ENCODE results near the gene FRMD7. TPM values are rescaled to one million over a fixed set of nuclear protein-coding genes. Genes with fewer than 3 reads are reported as not detected.

Gene FRMD7
- total RNA-seq, 1 experiment from 2014 or later = not detected

DNA sequence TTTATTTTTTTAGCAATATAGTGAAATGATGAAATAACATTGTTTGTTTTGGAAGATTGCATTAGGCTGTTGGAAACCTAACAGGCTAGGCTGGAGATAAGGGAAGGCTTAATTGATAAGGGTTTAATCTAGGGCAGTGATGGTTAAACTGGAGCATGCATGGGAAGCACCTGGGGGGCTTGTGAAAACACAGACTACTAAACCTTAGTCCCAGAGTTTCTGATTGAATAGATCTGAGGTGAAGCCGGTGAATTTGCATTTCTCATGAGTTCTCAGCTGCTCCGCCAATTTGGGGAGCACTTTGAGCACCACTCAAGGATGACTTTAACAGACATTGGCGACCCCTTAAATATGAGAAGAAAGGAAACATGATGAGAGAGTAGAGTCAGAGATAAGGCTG is 93.2 kb downstream of the FRMD7 start:
- POLR2A ChIA-PET = interaction anchor here (1.8 kb wide), 1 partner anchor 10 kb away, joined by 5 read pairs; no protein-coding TSS in a partner anchor
- H3K4me1 Mint-ChIP-seq (ENCODE audit: insufficient read depth, unreplicated experiment) = peaks cover 10% of the 10 kb centered on the region

GRCh38 chrX:132033166-132033565 is 94.7 kb downstream of the FRMD7 start:
- H3K27me3 Mint-ChIP-seq (ENCODE audit: insufficient read depth, unreplicated experiment) = peaks cover 85% of the 10 kb centered on the region
- peaks cover 6% of the 10 kb centered on the region for H3K36me3 Mint-ChIP-seq (ENCODE audit: insufficient read depth, unreplicated experiment)
- TF ChIP-seq, protein P1, sequence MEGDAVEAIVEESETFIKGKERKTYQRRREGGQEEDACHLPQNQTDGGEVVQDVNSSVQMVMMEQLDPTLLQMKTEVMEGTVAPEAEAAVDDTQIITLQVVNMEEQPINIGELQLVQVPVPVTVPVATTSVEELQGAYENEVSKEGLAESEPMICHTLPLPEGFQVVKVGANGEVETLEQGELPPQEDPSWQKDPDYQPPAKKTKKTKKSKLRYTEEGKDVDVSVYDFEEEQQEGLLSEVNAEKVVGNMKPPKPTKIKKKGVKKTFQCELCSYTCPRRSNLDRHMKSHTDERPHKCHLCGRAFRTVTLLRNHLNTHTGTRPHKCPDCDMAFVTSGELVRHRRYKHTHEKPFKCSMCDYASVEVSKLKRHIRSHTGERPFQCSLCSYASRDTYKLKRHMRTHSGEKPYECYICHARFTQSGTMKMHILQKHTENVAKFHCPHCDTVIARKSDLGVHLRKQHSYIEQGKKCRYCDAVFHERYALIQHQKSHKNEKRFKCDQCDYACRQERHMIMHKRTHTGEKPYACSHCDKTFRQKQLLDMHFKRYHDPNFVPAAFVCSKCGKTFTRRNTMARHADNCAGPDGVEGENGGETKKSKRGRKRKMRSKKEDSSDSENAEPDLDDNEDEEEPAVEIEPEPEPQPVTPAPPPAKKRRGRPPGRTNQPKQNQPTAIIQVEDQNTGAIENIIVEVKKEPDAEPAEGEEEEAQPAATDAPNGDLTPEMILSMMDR (IDR thresholded peaks at IDR 0.05; ENCODE audit: unreplicated experiment) = no peak
- POLR2A ChIA-PET = interaction anchor here (0.6 kb wide), 1 partner anchor 39 kb away, joined by 3 read pairs; no protein-coding TSS in a partner anchor
- no peak overlapping the region for H3K4me3 Mint-ChIP-seq (ENCODE audit: unreplicated experiment)
- H3K4me1 Mint-ChIP-seq (ENCODE audit: insufficient read depth, unreplicated experiment) = peaks cover 10% of the 10 kb centered on the region
- DNase-seq (ENCODE audit: unreplicated experiment) = no peak
- no TSS peak for BruUV-seq (replicated peaks)
- intact Hi-C loops (cut with micrococcal nuclease) = no loop called here
- CTCF ChIA-PET = interaction anchor here (0.7 to 0.8 kb wide), 2 partner anchors 38 to 232 kb away, joined by 3 to 4 read pairs; no protein-coding TSS in a partner anchor
- no peaks in the 10 kb centered on the region for H3K9me3 Mint-ChIP-seq (ENCODE audit: unreplicated experiment)
- no peak overlapping the region for H3K27ac Mint-ChIP-seq (ENCODE audit: low read depth, unreplicated experiment)

More for the DNA sequence above, 93.2 kb downstream of the FRMD7 start:
- DNase-seq (ENCODE audit: unreplicated experiment) = no peak
- TF ChIP-seq, protein P1 (IDR thresholded peaks at IDR 0.05; ENCODE audit: unreplicated experiment) = no peak
- CTCF ChIA-PET = no interaction called here
- Mint-ChIP-seq H3K9me3 (ENCODE audit: unreplicated experiment) (no peaks in the 10 kb centered on the region), H3K27me3 (ENCODE audit: insufficient read depth, unreplicated experiment) (peaks cover 74% of the 10 kb centered on the region), H3K36me3 (ENCODE audit: insufficient read depth, unreplicated experiment) (peaks cover 6% of the 10 kb centered on the region), H3K27ac (ENCODE audit: low read depth, unreplicated experiment) (no peak overlapping the region), H3K4me3 (ENCODE audit: unreplicated experiment) (no peak overlapping the region)
- intact Hi-C loops (cut with micrococcal nuclease) = no loop called here
- no TSS peak for BruUV-seq (replicated peaks)

DNA sequence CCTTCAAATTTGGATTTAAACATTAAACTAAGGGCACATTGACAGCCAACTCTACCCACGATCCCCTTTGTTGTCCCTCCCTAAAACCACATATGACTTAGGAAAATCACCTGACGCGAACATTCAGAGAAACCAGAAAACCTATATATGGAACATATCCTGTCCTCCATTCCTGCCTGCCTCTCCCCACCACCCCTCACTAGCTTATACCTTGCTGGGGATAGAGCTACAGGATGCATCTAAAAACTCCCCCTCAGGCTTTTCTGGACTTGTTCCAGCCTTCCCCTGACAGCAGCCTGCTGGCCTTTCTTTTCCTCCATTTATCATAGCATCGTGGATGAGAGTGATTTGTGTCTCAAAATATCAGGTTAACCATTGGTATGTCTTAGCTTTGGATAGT is 96.0 kb downstream of the FRMD7 start:
- no TSS peak for BruUV-seq (replicated peaks)
- Mint-ChIP-seq H3K9me3 (ENCODE audit: unreplicated experiment) (no peaks in the 10 kb centered on the region), H3K27ac (ENCODE audit: low read depth, unreplicated experiment) (no peak overlapping the region), H3K4me3 (ENCODE audit: unreplicated experiment) (no peak overlapping the region), H3K36me3 (ENCODE audit: insufficient read depth, unreplicated experiment) (peaks cover 6% of the 10 kb centered on the region), H3K27me3 (ENCODE audit: insufficient read depth, unreplicated experiment) (peaks cover 85% of the 10 kb centered on the region), H3K4me1 (ENCODE audit: insufficient read depth, unreplicated experiment) (peaks cover 10% of the 10 kb centered on the region)
- DNase-seq (ENCODE audit: unreplicated experiment) = no peak
- TF ChIP-seq, protein P1 (IDR thresholded peaks at IDR 0.05; ENCODE audit: unreplicated experiment) = no peak
- POLR2A ChIA-PET = no interaction called here
- intact Hi-C loops (cut with micrococcal nuclease) = no loop called here
- CTCF ChIA-PET = no interaction called here

GRCh38 chrX:132030264-132030663 is 97.6 kb downstream of the FRMD7 start:
- TF ChIP-seq, protein P1 (IDR thresholded peaks at IDR 0.05; ENCODE audit: unreplicated experiment) = no peak
- POLR2A ChIA-PET = no interaction called here
- intact Hi-C loops (cut with micrococcal nuclease) = no loop called here
- no TSS peak for BruUV-seq (replicated peaks)
- DNase-seq (ENCODE audit: unreplicated experiment) = no peak
- H3K36me3 Mint-ChIP-seq (ENCODE audit: insufficient read depth, unreplicated experiment) = peaks cover 6% of the 10 kb centered on the region
- H3K4me3 Mint-ChIP-seq (ENCODE audit: unreplicated experiment) = no peak overlapping the region
- CTCF ChIA-PET = no interaction called here
- H3K27me3 Mint-ChIP-seq (ENCODE audit: insufficient read depth, unreplicated experiment) = peaks cover 74% of the 10 kb centered on the region
- peaks cover 10% of the 10 kb centered on the region for H3K4me1 Mint-ChIP-seq (ENCODE audit: insufficient read depth, unreplicated experiment)
- no peaks in the 10 kb centered on the region for H3K9me3 Mint-ChIP-seq (ENCODE audit: unreplicated experiment)
- H3K27ac Mint-ChIP-seq (ENCODE audit: low read depth, unreplicated experiment) = no peak overlapping the region

Other genes with a start within 250 kb of the FRMD7 start
- 17.5 and 18.2 TPM in 2 replicates for gene STK26, start 104.7 kb downstream of the FRMD7 start, total RNA-seq (2022)
- gene RAP2C, start 91.4 kb upstream of the FRMD7 start, total RNA-seq (2022) = 36.3 and 37.0 TPM in 2 replicates

Measured in MCF 10A (cell line).